ENCODE data around the gene ATP6V0E1.
"Not testable (repeated sequence)": the region's sequence is repeated elsewhere in the genome, so short reads cannot be mapped to it uniquely, and the experiment has no call there.

ATP6V0E1 gene

GRCh38 chr5:173004013-173004412 lies 20.4 kb downstream of the ATP6V0E1 start:
- DNase-seq (ENCODE audit: low spot score) = no peak

GRCh38 chr5:173004447-173004846 lies 20.9 kb downstream of the ATP6V0E1 start:
- no peak for DNase-seq (ENCODE audit: low spot score)

GRCh38 chr5:173010021-173010420 lies 26.4 kb downstream of the ATP6V0E1 start:
- no peak for DNase-seq (ENCODE audit: low spot score)

GRCh38 chr5:173010547-173011464 lies 27.2 kb downstream of the ATP6V0E1 start:
- DNase-seq (ENCODE audit: low spot score) = peak; percentile 91

- DNase-seq (ENCODE audit: low spot score) = no peak
These were observed 28.0 kb downstream of the ATP6V0E1 start for GRCh38 chr5:173011566-173011965.

- no peak for DNase-seq (ENCODE audit: low spot score)
These were observed 29.3 kb downstream of the ATP6V0E1 start for GRCh38 chr5:173012882-173013281.

- DNase-seq (ENCODE audit: low spot score) = no peak
These were observed 31.1 kb downstream of the ATP6V0E1 start for GRCh38 chr5:173014671-173015070.

GRCh38 chr5:173015192-173015591 lies 31.6 kb downstream of the ATP6V0E1 start:
- DNase-seq (ENCODE audit: low spot score) = no peak

- no peak for DNase-seq (ENCODE audit: low spot score)
These were observed 32.3 kb downstream of the ATP6V0E1 start for GRCh38 chr5:173015598-173016455.

- DNase-seq (ENCODE audit: low spot score) = no peak
These were observed 33.1 kb downstream of the ATP6V0E1 start for GRCh38 chr5:173016598-173017046.

GRCh38 chr5:173017087-173017486 lies 33.5 kb downstream of the ATP6V0E1 start:
- DNase-seq (ENCODE audit: low spot score) = not testable (repeated sequence)

GRCh38 chr5:173018358-173018757 lies 34.8 kb downstream of the ATP6V0E1 start:
- DNase-seq (ENCODE audit: low spot score) = no peak

- peak; percentile 26 for DNase-seq (ENCODE audit: low spot score)
These were observed 36.6 kb downstream of the ATP6V0E1 start for GRCh38 chr5:173020154-173020581.

- DNase-seq (ENCODE audit: low spot score) = peak; percentile 51
These were observed 37.1 kb downstream of the ATP6V0E1 start for GRCh38 chr5:173020643-173021042.

- DNase-seq (ENCODE audit: low spot score) = no peak
These were observed 42.1 kb downstream of the ATP6V0E1 start for GRCh38 chr5:173025651-173026050.

GRCh38 chr5:173027905-173028304 lies 44.3 kb downstream of the ATP6V0E1 start:
- no peak for DNase-seq (ENCODE audit: low spot score)

GRCh38 chr5:173028811-173029327 lies 45.3 kb downstream of the ATP6V0E1 start:
- DNase-seq (ENCODE audit: low spot score) = no peak

GRCh38 chr5:173029499-173029921 lies 45.9 kb downstream of the ATP6V0E1 start:
- DNase-seq (ENCODE audit: low spot score) = no peak

- not testable (repeated sequence) for DNase-seq (ENCODE audit: low spot score)
These were observed 48.5 kb downstream of the ATP6V0E1 start for GRCh38 chr5:173032096-173032495.

GRCh38 chr5:173032730-173033129 lies 49.2 kb downstream of the ATP6V0E1 start:
- no peak for DNase-seq (ENCODE audit: low spot score)

- no peak for DNase-seq (ENCODE audit: low spot score)
These were observed 50.4 kb downstream of the ATP6V0E1 start for GRCh38 chr5:173033923-173034322.
